H9 (cell line): ENCODE results near the gene YAP1. TPM values are rescaled to one million over a fixed set of nuclear protein-coding genes. Genes with fewer than 3 reads are reported as not detected.

Source experiments
- DNase-seq: peaks from one replicate; pipeline ENCODE4 v3.0.0-alpha.2; 2017
- H2AFZ ChIP-seq: one replicate; pipeline ENCODE4 v1.6.1; 2013; ENCODE audit warnings: mild to moderate bottlenecking, low read length, control low read depth, moderate library complexity
- H2AK5ac ChIP-seq: 2 replicates; pipeline ENCODE4 v1.6.1; 2013; ENCODE audit warnings: low read length, control low read depth, mixed read lengths; ENCODE audit not compliant: insufficient read length
- H2BK120ac ChIP-seq: one replicate; pipeline ENCODE4 v1.6.1; 2013; ENCODE audit warnings: low read depth, mild to moderate bottlenecking, low read length, control low read depth, inconsistent platforms; ENCODE audit not compliant: poor library complexity, severe bottlenecking
- H2BK12ac ChIP-seq: 2 replicates; pipeline ENCODE4 v1.6.1; 2013; ENCODE audit warnings: low read length, control low read depth, mixed read lengths, low read depth; ENCODE audit not compliant: insufficient read length
- H2BK15ac ChIP-seq: 2 replicates; pipeline ENCODE4 v1.6.1; 2013; ENCODE audit warnings: low read depth, low read length, control low read depth
- H2BK20ac ChIP-seq: one replicate; pipeline ENCODE4 v1.6.1; 2013; ENCODE audit warnings: low read depth, mild to moderate bottlenecking, low read length, control low read depth, inconsistent platforms; ENCODE audit not compliant: poor library complexity, severe bottlenecking
- H2BK5ac ChIP-seq: 2 replicates; pipeline ENCODE4 v1.6.1; 2013; ENCODE audit warnings: low read length, control low read depth, mixed read lengths; ENCODE audit not compliant: insufficient read length
- H3K14ac ChIP-seq: 2 replicates; pipeline ENCODE4 v1.6.1; 2013; ENCODE audit warnings: low read length, control low read depth; ENCODE audit not compliant: insufficient read depth
- H3K18ac ChIP-seq: 2 replicates; pipeline ENCODE4 v1.6.1; 2013; ENCODE audit warnings: low read depth, mild to moderate bottlenecking, mixed read lengths, low read length, control low read depth; ENCODE audit not compliant: insufficient read length
- H3K23ac ChIP-seq: 2 replicates; pipeline ENCODE4 v1.6.1; 2013; ENCODE audit warnings: low read length, control low read depth, mixed read lengths, low read depth; ENCODE audit not compliant: insufficient read length
- H3K23me2 ChIP-seq: 2 replicates; pipeline ENCODE4 v1.6.1; 2013; ENCODE audit warnings: low read depth, mild to moderate bottlenecking, mixed read lengths, low read length, control low read depth; ENCODE audit not compliant: insufficient read length, poor library complexity, severe bottlenecking
- H3K27ac ChIP-seq: 2 replicates; pipeline ENCODE4 v1.5.1; 2013; ENCODE audit warnings: low read length, control low read depth, mixed read lengths, low read depth; ENCODE audit not compliant: insufficient read length
- H3K27me3 ChIP-seq: 2 replicates; pipeline ENCODE4 v1.6.1; 2013; ENCODE audit warnings: low read length, control low read depth, inconsistent platforms; ENCODE audit not compliant: insufficient read depth
- H3K4ac ChIP-seq: 2 replicates; pipeline ENCODE4 v1.6.1; 2013; ENCODE audit warnings: low read depth, mild to moderate bottlenecking, control low read depth, inconsistent platforms, low read length, moderate library complexity
- H3K4me1 ChIP-seq: 2 replicates; pipeline ENCODE4 v1.6.1; 2013; ENCODE audit warnings: low read length, control low read depth, inconsistent platforms; ENCODE audit not compliant: insufficient read depth
- H3K4me2 ChIP-seq: 2 replicates; pipeline ENCODE4 v1.6.1; 2013; ENCODE audit warnings: low read length, control low read depth, mixed read lengths; ENCODE audit not compliant: insufficient read length, insufficient read depth
- H3K56ac ChIP-seq: 2 replicates; pipeline ENCODE4 v1.6.1; 2013; ENCODE audit warnings: low read depth, mild to moderate bottlenecking, mixed read lengths, low read length, control low read depth; ENCODE audit not compliant: insufficient read length
- H3K79me1 ChIP-seq: 2 replicates; pipeline ENCODE4 v1.6.1; 2013; ENCODE audit warnings: low read depth, mild to moderate bottlenecking, moderate library complexity, low read length, control low read depth, inconsistent platforms; ENCODE audit not compliant: insufficient read depth, poor library complexity, severe bottlenecking
- H3K79me2 ChIP-seq: 2 replicates; pipeline ENCODE4 v1.6.1; 2013; ENCODE audit warnings: low read length, control low read depth, inconsistent platforms; ENCODE audit not compliant: insufficient read depth
- H3K9ac ChIP-seq: 2 replicates; pipeline ENCODE4 v1.6.1; 2013; ENCODE audit warnings: low read length, control low read depth, mixed read lengths; ENCODE audit not compliant: insufficient read length; ENCODE audit errors: extremely low read depth
- H3K9me3 ChIP-seq: one replicate; pipeline ENCODE4 v1.6.1; 2013; ENCODE audit warnings: low read depth, low read length, inconsistent platforms; ENCODE audit not compliant: control insufficient read depth
- H3T11ph ChIP-seq: one replicate; pipeline ENCODE4 v1.6.1; 2013; ENCODE audit warnings: mild to moderate bottlenecking, low read length, control low read depth, inconsistent platforms
- H4K20me1 ChIP-seq: one replicate; pipeline ENCODE4 v1.6.1; 2013; ENCODE audit not compliant: control insufficient read depth, insufficient read length, insufficient read depth
- H4K5ac ChIP-seq: 2 replicates; pipeline ENCODE4 v1.6.1; 2013; ENCODE audit warnings: low read depth, mild to moderate bottlenecking, mixed read lengths, low read length, control low read depth; ENCODE audit not compliant: insufficient read length
- H4K8ac ChIP-seq: replicated peaks from 2 replicates; pipeline ENCODE4 v1.6.1; 2013; ENCODE audit warnings: low read length, control low read depth, mixed read lengths, low read depth; ENCODE audit not compliant: insufficient read length
- H4K91ac ChIP-seq: 2 replicates; pipeline ENCODE4 v1.6.1; 2013; ENCODE audit warnings: low read depth, mild to moderate bottlenecking, moderate library complexity, mixed read lengths, low read length, control low read depth; ENCODE audit not compliant: insufficient read length
- H3K27ac Mint-ChIP-seq, 3 experiments: 2 replicates in 2 of 3; 3 replicates in 1 of 3; pipeline ENCODE4 v1.8.0; 2020 to 2021; ENCODE audit warnings: mixed read lengths in 3 of 3, mild to moderate bottlenecking in 1 of 3, moderate library complexity in 1 of 3
- H3K27me3 Mint-ChIP-seq: 2 replicates; pipeline ENCODE4 v1.8.0; 2021; ENCODE audit warnings: low read depth, mild to moderate bottlenecking, moderate library complexity, mixed read lengths
- H3K36me3 Mint-ChIP-seq, 3 experiments: 2 replicates in 2 of 3; 3 replicates in 1 of 3; pipeline ENCODE4 v1.8.0; 2020 to 2021; ENCODE audit warnings: low read depth in 3 of 3, mixed read lengths in 3 of 3; ENCODE audit not compliant: insufficient read depth in 1 of 3
- H3K4me1 Mint-ChIP-seq, 2 experiments: 2 replicates each; pipeline ENCODE4 v1.8.0; 2020; ENCODE audit warnings: mixed read lengths in 2 of 2
- H3K4me3 Mint-ChIP-seq, 2 experiments: 2 replicates in 1 of 2; 3 replicates in 1 of 2; pipeline ENCODE4 v1.8.0; 2020 to 2021; ENCODE audit warnings: mild to moderate bottlenecking in 2 of 2, mixed read lengths in 2 of 2, moderate library complexity in 1 of 2
- H3K9me3 Mint-ChIP-seq, 2 experiments: 2 replicates in 1 of 2; 3 replicates in 1 of 2; pipeline ENCODE4 v1.8.0; 2020; ENCODE audit warnings: mild to moderate bottlenecking in 2 of 2, mixed read lengths in 2 of 2, moderate library complexity in 1 of 2
- CTCF ChIP-seq: fragments of 200-600 bp; sonication (generic); conservative IDR thresholded peaks from 3 replicates; pipeline ENCODE4 v1.8.0; 2021; ENCODE audit warnings: antibody characterized with exemption, mild to moderate bottlenecking
- WGBS: extraction: QIAGEN DNeasy Blood & Tissue Kit; methylation state at CpG from one replicate; pipeline ENCODE4 v1.1.7; 2013; ENCODE audit warnings: missing lambda C conversion rate, low lambda C conversion rate, mixed read lengths; ENCODE audit not compliant: insufficient read length; ENCODE audit errors: extremely low coverage; 5-methylcytosine and 5-hydroxymethylcytosine counted together
- total RNA-seq: library from RNA; stranded (reverse); gene quantifications from 2 replicates; pipeline ENCODE4 v1.2.1, GENCODE V29; 2021

The YAP1 gene
- total RNA-seq, 1 experiment from 2014 or later, result 124 TPM

DNA sequence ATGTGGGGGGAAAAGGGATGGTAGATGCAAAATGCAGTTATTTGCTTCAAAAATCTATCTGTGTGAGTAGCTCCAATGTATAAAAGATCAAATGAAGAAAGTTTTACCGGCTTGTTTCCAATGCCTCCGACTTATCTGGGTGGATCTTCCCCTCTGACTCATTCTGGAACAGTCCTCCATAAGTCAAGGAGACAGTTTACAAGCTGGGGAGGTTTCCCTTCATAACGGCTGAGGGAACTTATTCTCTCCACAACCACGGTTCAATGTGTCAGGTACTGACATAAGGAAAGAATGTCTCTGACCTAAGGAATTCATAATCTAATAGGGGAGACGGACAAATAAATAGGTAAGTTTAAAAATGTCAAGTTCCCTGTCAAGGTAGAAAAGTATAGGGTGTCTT is 157.4 kb downstream of the YAP1 start:
- Histone ChIP-seq H4K5ac (no peak overlapping the region), H3K4ac (no peak overlapping the region), H2AK5ac (no peak overlapping the region), H4K8ac (no peak overlapping the region), H4K20me1 (no peaks in the 10 kb centered on the region), H3K9me3 (no peaks in the 10 kb centered on the region), H2AFZ (no peak overlapping the region), H3K14ac (no peak overlapping the region), H2BK20ac (no peak overlapping the region), H2BK5ac (no peak overlapping the region), H3T11ph (no peak overlapping the region), H3K18ac (no peak overlapping the region), H3K27me3 (no peaks in the 10 kb centered on the region), H4K91ac (no peak overlapping the region), H3K9ac (no peak overlapping the region), H3K79me2 (no peaks in the 10 kb centered on the region), H3K23ac (no peak overlapping the region), H2BK12ac (peak overlapping the region; percentile 90), H2BK120ac (no peak overlapping the region), H3K4me2 (peak overlapping the region; percentile 75), H3K56ac (no peak overlapping the region), H2BK15ac (no peak overlapping the region), H3K4me1 (no peaks in the 10 kb centered on the region; the same call in 1 of the 2 replicates), H3K27ac (no peak overlapping the region), H3K79me1 (no peaks in the 10 kb centered on the region), H3K23me2 (peaks cover 10% of the 10 kb centered on the region)
- no CpG with 5 or more reads among the region's 5 CpGs for WGBS
- H3K27ac Mint-ChIP-seq, result peak overlapping the region in 1 of 3 experiments; percentile 3; a peak in 1 of 7 replicates
- no peak for DNase-seq
- no peaks in the 10 kb centered on the region for H3K9me3 Mint-ChIP-seq
- peak overlapping the region; percentile 67 to 68; a peak in 4 of 5 replicates for H3K4me3 Mint-ChIP-seq
- no peaks in the 10 kb centered on the region for H3K36me3 Mint-ChIP-seq
- TF ChIP-seq CTCF, result no peak
- peaks cover 14% of the 10 kb centered on the region for H3K27me3 Mint-ChIP-seq
- H3K4me1 Mint-ChIP-seq, result peaks cover 22 to 27% of the 10 kb centered on the region in 2 experiments
